Ovary (tissue), 9 donors: ENCODE data around the gene NLN. TPM values are rescaled to one million over a fixed set of nuclear protein-coding genes. Genes with fewer than 3 reads are reported as not detected.
"Not testable (repeated sequence)": the region's sequence is repeated elsewhere in the genome, so short reads cannot be mapped to it uniquely, and the experiment has no call there.

Experiments used
- DNase-seq, 5 donors: peaks; one replicate each; pipeline ENCODE4 v3.0.0-alpha.2; 2019 to 2020
- H3K27ac ChIP-seq, 2 donors: fragments of 200-600 bp; one replicate each; pipeline versions ENCODE4 v1.5.1 to v1.8.0; 2019 to 2022
- H3K27me3 ChIP-seq: fragments of 200-600 bp; one replicate; pipeline ENCODE4 v1.8.0; 2022
- H3K36me3 ChIP-seq: fragments of 200-600 bp; sonication (generic); one replicate; pipeline ENCODE4 v1.5.1; 2019
- H3K4me1 ChIP-seq: one replicate; pipeline ENCODE4 v1.8.1; 2013; ENCODE audit warnings: mild to moderate bottlenecking, moderate library complexity; ENCODE audit not compliant: insufficient read depth
- H3K4me3 ChIP-seq: fragments of 200-600 bp; sonication (generic); one replicate; pipeline ENCODE4 v1.5.1; 2017
- H3K9me3 ChIP-seq, 2 donors: fragments of 200-600 bp in 1 of 2; sonication (generic) in 1 of 2; one replicate each; pipeline versions ENCODE4 v1.5.1 to v1.8.1; 2013 to 2019; ENCODE audit warnings: mild to moderate bottlenecking in 1 of 2, moderate library complexity in 1 of 2
- CTCF ChIP-seq, 3 donors: fragments of 450-650 bp in 2 of 3; fragments of 200-600 bp in 1 of 3; IDR thresholded peaks; one replicate each; pipeline versions ENCODE4 v1.5.1 to v1.8.0; 2016 to 2022; ENCODE audit warnings: antibody characterized with exemption in 3 of 3, mild to moderate bottlenecking in 1 of 3
- EP300 ChIP-seq: sonication (generic); formaldehyde crosslinking; IDR thresholded peaks from one replicate; pipeline ENCODE4 v1.6.1; 2017; ENCODE audit warnings: antibody characterized with exemption
- POLR2A ChIP-seq: fragments of 450-650 bp; IDR thresholded peaks from one replicate; pipeline ENCODE4 v1.6.1; 2017; ENCODE audit warnings: antibody characterized with exemption, mild to moderate bottlenecking, moderate library complexity
- WGBS, 3 donors: extraction: QIAGEN DNeasy Blood & Tissue Kit in 1 of 3; methylation state at CpG; one replicate each; pipeline versions ENCODE4 v1.1.5 to v1.1.7; 2013 to 2017; 5-methylcytosine and 5-hydroxymethylcytosine counted together
- intact Hi-C, 4 donors: fragments of 100-400 bp; cut with DNase I; formaldehyde crosslinking; loops; one replicate each; pipeline versions ENCODE4 v1.11.0 to v1.15.1; 2022 to 2023
- polyA plus RNA-seq, 2 donors: library from polyadenylated mRNA; stranded (reverse); fragments of 200-250 nt in 1 of 2; fragments of 350-450 nt in 1 of 2; fragmentation: Illumina TruSeq in 1 of 2; extraction: RNeasy Lipid Tissue Mini Kit (QIAGEN cat#74804) in 1 of 2; gene quantifications; one replicate each; pipeline ENCODE4 v1.2.3, GENCODE V29; 2013 to 2014
- total RNA-seq, 7 donors: library from RNA; depleted of rRNA in 2 of 7; stranded (reverse); fragments of >200 nt in 2 of 7; fragmentation: NEBNext Ultra II Directional in 3 of 7; extraction: Animal tissue kit (Norgen Biotek cat#: 25700) in 3 of 7; gene quantifications; one replicate each; pipeline versions ENCODE4 v1.1.0 to v1.2.4, GENCODE V29; 2016 to 2023
- donor health status: DM: no; HTN: no; CAD: no; lungs with moderate emphysema.
- donor health status: DM: no; HTN: no; CAD: no.
- donor health status: Bipolar disorder and iron deficiency.
- donor health status: DM: yes; HTN: yes; CAD: no.
- donor health status: DM: no; HTN: no; CAD: no.
- donor health status: DM: yes; HTN: yes; CAD: no.

NLN gene
- total and polyA plus RNA-seq, 9 donors, result 2.3 to 16.3 (median 8.2) TPM

GRCh38 chr5:65722575-65723403 is 784 bp downstream of the NLN start:
- Histone ChIP-seq H3K27me3 (no peaks in the 10 kb centered on the region), H3K27ac (peak overlapping the region in 1 of 2 donors; percentile 56), H3K4me3 (peak overlapping the region; percentile 77), H3K36me3 (no peaks in the 10 kb centered on the region), H3K4me1 (peaks cover 1% of the 10 kb centered on the region), H3K9me3 (no peaks in the 10 kb centered on the region)
- no peak for TF ChIP-seq EP300
- no peak for TF ChIP-seq POLR2A
- TF ChIP-seq CTCF (IDR thresholded peaks at IDR 0.05), result no peak
- DNase-seq, result peak in 2 of 5 donors; percentile 18 to 23
- 1 to 4% (median 3%) methylated on average over 28 of the region's 28 CpGs for WGBS, 3 donors
- intact Hi-C loops, result no loop called here

GRCh38 chr5:65727491-65728156 is 5.6 kb downstream of the NLN start:
- Histone ChIP-seq H3K4me1 (peaks cover 1% of the 10 kb centered on the region), H3K4me3 (no peak overlapping the region), H3K27me3 (no peaks in the 10 kb centered on the region), H3K36me3 (no peaks in the 10 kb centered on the region), H3K9me3 (no peaks in the 10 kb centered on the region), H3K27ac (no peak overlapping the region)
- no peak for TF ChIP-seq EP300
- no peak for TF ChIP-seq POLR2A
- no peak for TF ChIP-seq CTCF (IDR thresholded peaks at IDR 0.05)
- no peak for DNase-seq
- intact Hi-C loops, result no loop called here
- WGBS, 3 donors, result 86 to 95% (median 89%) methylated on average over 7 of the region's 7 CpGs

- H3K27ac ChIP-seq, result no peak overlapping the region
- no peak for TF ChIP-seq EP300
- TF ChIP-seq CTCF (IDR thresholded peaks at IDR 0.05), result no peak
- TF ChIP-seq POLR2A, result no peak
- no peak overlapping the region for H3K4me3 ChIP-seq
- no peaks in the 10 kb centered on the region for H3K36me3 ChIP-seq
- H3K27me3 ChIP-seq, result no peaks in the 10 kb centered on the region
- H3K9me3 ChIP-seq, result no peaks in the 10 kb centered on the region
- WGBS, 3 donors, result 87 to 93% (median 88%) methylated on average over 1 of the region's 1 CpG
- H3K4me1 ChIP-seq, result peaks cover under 1% of the 10 kb centered on the region
- no peak for DNase-seq
- intact Hi-C loops, result no loop called here
Measured at GRCh38 chr5:65728218-65728617, 6.2 kb downstream of the NLN start.

- intact Hi-C loops, result no loop called here
- DNase-seq, result no peak
- H3K4me1 ChIP-seq, result no peaks in the 10 kb centered on the region
- no peaks in the 10 kb centered on the region for H3K27me3 ChIP-seq
- no peak overlapping the region for H3K4me3 ChIP-seq
- 60 to 83% (median 82%) methylated on average over 2 of the region's 2 CpGs for WGBS, 3 donors
- no peak for TF ChIP-seq EP300
- no peak for TF ChIP-seq POLR2A
- no peak for TF ChIP-seq CTCF (IDR thresholded peaks at IDR 0.05)
- H3K27ac ChIP-seq, result no peak overlapping the region
- H3K36me3 ChIP-seq, result no peaks in the 10 kb centered on the region
- no peaks in the 10 kb centered on the region for H3K9me3 ChIP-seq
Measured at GRCh38 chr5:65730910-65731309, 8.9 kb downstream of the NLN start.

- DNase-seq, H3K4me1 ChIP-seq, H3K27me3 ChIP-seq, H3K4me3 ChIP-seq, H3K9me3 ChIP-seq, H3K36me3 ChIP-seq, H3K27ac ChIP-seq, intact Hi-C loops: not testable (repeated sequence)
- 92 to 97% (median 95%) methylated on average over 3 of the region's 3 CpGs for WGBS, 3 donors
Measured at GRCh38 chr5:65732046-65732445, 10.0 kb downstream of the NLN start.

- WGBS, 3 donors, result 75 to 85% (median 84%) methylated on average over 7 of the region's 7 CpGs
- H3K27ac ChIP-seq, DNase-seq, H3K36me3 ChIP-seq, H3K9me3 ChIP-seq, H3K4me3 ChIP-seq, H3K27me3 ChIP-seq, intact Hi-C loops, H3K4me1 ChIP-seq: not testable (repeated sequence)
Measured at GRCh38 chr5:65734196-65734775, 12.3 kb downstream of the NLN start.
